Heart right ventricle (tissue), 16 donors: ENCODE results near the gene RTL3. TPM values are rescaled to one million over a fixed set of nuclear protein-coding genes. Genes with fewer than 3 reads are reported as not detected.

ENCODE experiments used
- ATAC-seq, 8 donors: fragments of 200-7000 bp; cut with Tn5 transposase; one replicate each; pipeline ENCODE4 v1.9.1; 2020; ENCODE audit warnings: mild to moderate bottlenecking in 8 of 8, moderate library complexity in 8 of 8, moderate number of reproducible peaks in 1 of 8
- DNase-seq, 2 donors: peaks; one replicate each; pipeline ENCODE4 v3.0.0-alpha.2; 2020
- H3K27ac ChIP-seq, 10 donors: fragments of 200-600 bp; sonication (generic) in 2 of 10; one replicate each; pipeline versions ENCODE4 v1.5.0 to v1.8.0; 2020 to 2022; ENCODE audit warnings: mild to moderate bottlenecking in 3 of 10
- H3K27me3 ChIP-seq, 7 donors: fragments of 200-600 bp; one replicate each; pipeline ENCODE4 v1.8.0; 2021 to 2022; ENCODE audit warnings: mild to moderate bottlenecking in 2 of 7
- H3K36me3 ChIP-seq, 9 donors: fragments of 200-600 bp; sonication (generic) in 1 of 9; one replicate each; pipeline versions ENCODE4 v1.5.0 to v1.8.0; 2020 to 2022; ENCODE audit warnings: mild to moderate bottlenecking in 2 of 9
- H3K4me1 ChIP-seq, 9 donors: fragments of 200-600 bp; sonication (generic) in 1 of 9; one replicate each; pipeline versions ENCODE4 v1.5.0 to v1.8.0; 2020 to 2022; ENCODE audit warnings: mild to moderate bottlenecking in 4 of 9
- H3K4me3 ChIP-seq, 10 donors: fragments of 200-600 bp; sonication (generic) in 2 of 10; one replicate each; pipeline versions ENCODE4 v1.5.0 to v1.8.0; 2020 to 2022; ENCODE audit warnings: mild to moderate bottlenecking in 7 of 10, moderate library complexity in 2 of 10
- H3K9me3 ChIP-seq, 11 donors: fragments of 200-600 bp in 10 of 11; sonication (generic) in 2 of 11; one replicate each; pipeline versions ENCODE4 v1.5.0 to v1.8.0; 2013 to 2022; ENCODE audit warnings: mild to moderate bottlenecking in 2 of 11, control low read depth in 1 of 11, moderate library complexity in 1 of 11
- CTCF ChIP-seq, 9 donors: fragments of 200-600 bp; sonication (generic) in 2 of 9; IDR thresholded peaks; one replicate each; pipeline versions ENCODE4 v1.5.0 to v1.8.0; 2021 to 2022; ENCODE audit warnings: antibody characterized with exemption in 9 of 9, mild to moderate bottlenecking in 5 of 9, moderate library complexity in 1 of 9
- WGBS, 2 donors: extraction: QIAGEN DNeasy Blood & Tissue Kit; methylation state at CpG; one replicate each; pipeline ENCODE4 v1.1.7; 2013; ENCODE audit warnings: inconsistent platforms in 1 of 2; 5-methylcytosine and 5-hydroxymethylcytosine counted together
- intact Hi-C, 10 donors: fragments of 100-400 bp; cut with DNase I; formaldehyde crosslinking; loops; one replicate each; pipeline versions ENCODE4 v1.11.1 to v1.14.2; 2022
- long read RNA-seq, 3 donors: library from polyadenylated mRNA; unstranded; transcript quantifications; one replicate each; pipeline ENCODE4 v2.0.0, GENCODE V29; 2020 to 2021
- polyA plus RNA-seq, 2 donors: library from polyadenylated mRNA; stranded (reverse); fragments of 200-250 nt; gene quantifications; one replicate each; pipeline ENCODE4 v1.2.3, GENCODE V29; 2013
- total RNA-seq, 10 donors: library from RNA; stranded (reverse); fragmentation: NEBNext Ultra II Directional in 3 of 10; extraction: Animal tissue kit (Norgen Biotek cat#: 25700) in 3 of 10; gene quantifications; one replicate each; pipeline versions ENCODE4 v1.2.1 to v1.2.4, GENCODE V29; 2021 to 2023
- donor health status: Arrhythmogenic right ventricular cardiomyopathy.
- donor health status: ischemic (EF 13 %, LVEDD 7.1; RV severe dilation, severe dysfunction).
- donor health status: healthy with polysubstance abuse.
- donor health status: DM: no; HTN: yes; CAD: no.
- donor health status: DM: no; HTN: no; CAD: no.
- donor health status: ischemic (EF 25% LVEDD 6.9; RV normal size, moderate dysfunction).
- donor health status: ischemic (EF 25% LVEDD 5.7; RV mildly dilated, moderate dysfunction).
- donor health status: healthy.
- donor health status: DM: yes; HTN: yes; CAD: no.
- donor health status: Ischemic cardiomyopathy.
- donor health status: ischemic (EF 35%, LVEDD 5.7; RV mildly dilated, moderate dysfunction).
- donor health status: nonischemic (EF 11% LVEDD 7.7; RV severe dilation, severe dysfunction).
- donor health status: DM: yes; HTN: yes; CAD: no.
- donor health status: PGD.
- donor health status: ischemic (EF 29% LVEDD 5.4; RV normal size, mild dysfunction).
- donor health status: nonischemic (EF 23%, LVEDD 6.1; RV moderate dilation, normal function).

Gene RTL3
- total RNA-seq (under 1 TPM in 6 of 10 donors, not detected in 4; 0.10 to 0.59 (median 0.21) TPM), polyA plus RNA-seq (under 1 TPM in 1 of 2 donors, not detected in 1; 0.01 TPM)
- long read RNA-seq, donor 1 = 0 reads
- long read RNA-seq, donor 2 = 0 reads
- long read RNA-seq, donor 3 = 0 reads

GRCh38 chrX:78658845-78659744 is at the start of gene RTL3:
RTL3 (minus strand) TSS chrX:78659328; CDS start chrX:78658420, 908 bp downstream.
- Histone ChIP-seq H3K36me3 (no peaks in the 10 kb centered on the region), H3K9me3 (no peaks in the 10 kb centered on the region), H3K4me3 (peak within 1 kb of the TSS in 2 of 10 donors; percentile 8 to 15), H3K4me1 (no peaks in the 10 kb centered on the region), H3K27me3 (peaks cover 0 to 7% (median 0%) of the 10 kb centered on the region in 7 donors), H3K27ac (peak within 1 kb of the TSS in 1 of 10 donors; percentile 22)
- intact Hi-C loops = no loop called here
- DNase-seq = no peak
- WGBS, 2 donors = 60 to 64% methylated on average over 3 of the region's 3 CpGs
- peak in 6 of 8 donors; percentile 28 to 72 (median 50) for ATAC-seq
- TF ChIP-seq CTCF (IDR thresholded peaks at IDR 0.05) = no peak

GRCh38 chrX:78708816-78709215 is 49.7 kb upstream of the RTL3 start:
- H3K36me3 ChIP-seq = no peaks in the 10 kb centered on the region
- peaks cover 0 to 5% (median 0%) of the 10 kb centered on the region in 7 donors for H3K27me3 ChIP-seq
- no peak overlapping the region for H3K4me3 ChIP-seq
- TF ChIP-seq CTCF (IDR thresholded peaks at IDR 0.05) = no peak
- intact Hi-C loops = no loop called here
- ATAC-seq (peak in 2 of 8 donors; percentile 17 to 22), DNase-seq (no peak)
- H3K27ac ChIP-seq = peak overlapping the region in 1 of 10 donors; percentile 48
- WGBS, 2 donors = 59 to 67% methylated on average over 2 of the region's 2 CpGs
- no peaks in the 10 kb centered on the region for H3K9me3 ChIP-seq
- H3K4me1 ChIP-seq = no peaks in the 10 kb centered on the region

- 23 to 33% methylated on average over 2 of the region's 2 CpGs for WGBS, 2 donors
- intact Hi-C loops = no loop called here
- H3K4me1 ChIP-seq = no peaks in the 10 kb centered on the region
- DNase-seq (no peak), ATAC-seq (no peak)
- H3K27ac ChIP-seq = peak overlapping the region in 1 of 10 donors; percentile 48
- TF ChIP-seq CTCF (IDR thresholded peaks at IDR 0.05) = peak in 5 of 9 donors; percentile 6 to 45 (median 26)
- H3K27me3 ChIP-seq = peaks cover 0 to 5% (median 0%) of the 10 kb centered on the region in 7 donors
- H3K4me3 ChIP-seq = no peak overlapping the region
- no peaks in the 10 kb centered on the region for H3K9me3 ChIP-seq
- H3K36me3 ChIP-seq = no peaks in the 10 kb centered on the region
Observed at GRCh38 chrX:78708262-78708661, 49.1 kb upstream of the RTL3 start.

GRCh38 chrX:78706071-78706470 is 46.9 kb upstream of the RTL3 start:
- Histone ChIP-seq H3K27me3 (peaks cover 0 to 5% (median 0%) of the 10 kb centered on the region in 7 donors), H3K27ac (no peak overlapping the region), H3K9me3 (no peaks in the 10 kb centered on the region), H3K4me1 (no peaks in the 10 kb centered on the region), H3K4me3 (no peak overlapping the region), H3K36me3 (no peaks in the 10 kb centered on the region)
- ATAC-seq (no peak), DNase-seq (no peak)
- intact Hi-C loops = no loop called here
- no peak for TF ChIP-seq CTCF (IDR thresholded peaks at IDR 0.05)
- WGBS, 2 donors = 29 to 38% methylated on average over 2 of the region's 2 CpGs
